DOHH2 (cell line): ENCODE results near the gene IFITM2.
"Not testable (repeated sequence)": the region's sequence is repeated elsewhere in the genome, so short reads cannot be mapped to it uniquely, and the experiment has no call there.

Experiments used
- H3F3A ChIP-seq: fragments of 200-600 bp; sonication (generic), shearing (Covaris generic); 2 replicates; pipeline ENCODE4 v1.6.0; 2016; ENCODE audit warnings: antibody characterized with exemption, mild to moderate bottlenecking; ENCODE audit not compliant: control insufficient read depth, insufficient read depth
- H3K27ac ChIP-seq: fragments of 200-600 bp; sonication (generic); 2 replicates; pipeline ENCODE4 v1.5.1; 2014; ENCODE audit warnings: low read depth, mild to moderate bottlenecking, low read length, moderate library complexity
- H3K27me3 ChIP-seq: fragments of 200-600 bp; sonication (generic); 2 replicates; pipeline ENCODE4 v1.6.1; 2014; ENCODE audit warnings: mild to moderate bottlenecking, low read length, mixed read lengths; ENCODE audit not compliant: control insufficient read depth
- H3K36me3 ChIP-seq: fragments of 200-600 bp; sonication (generic); 2 replicates; pipeline ENCODE4 v1.6.1; 2014; ENCODE audit warnings: mild to moderate bottlenecking, low read length, moderate library complexity, mixed read lengths; ENCODE audit not compliant: control insufficient read depth
- H3K4me1 ChIP-seq: fragments of 200-600 bp; sonication (generic); 2 replicates; pipeline ENCODE4 v1.6.1; 2014; ENCODE audit warnings: mild to moderate bottlenecking, low read length, mixed read lengths; ENCODE audit not compliant: control insufficient read depth
- H3K4me2 ChIP-seq: fragments of 200-600 bp; sonication (generic); 2 replicates; pipeline ENCODE4 v1.6.0; 2014; ENCODE audit warnings: mild to moderate bottlenecking, low read length, moderate library complexity
- H3K4me3 ChIP-seq: fragments of 200-600 bp; sonication (generic); 2 replicates; pipeline ENCODE4 v1.5.1; 2014; ENCODE audit warnings: mild to moderate bottlenecking, low read length, mixed read lengths
- H3K79me2 ChIP-seq: fragments of 200-600 bp; sonication (generic); 2 replicates; pipeline ENCODE4 v1.6.1; 2014; ENCODE audit warnings: mild to moderate bottlenecking, low read length, mixed read lengths; ENCODE audit not compliant: control insufficient read depth
- H3K9me2 ChIP-seq: fragments of 200-600 bp; sonication (generic); replicated peaks from 2 replicates; pipeline ENCODE4 v1.6.1; 2014; ENCODE audit warnings: mild to moderate bottlenecking, low read length, mixed read lengths; ENCODE audit not compliant: control insufficient read depth
- H3K9me3 ChIP-seq: fragments of 200-600 bp; sonication (generic); 2 replicates; pipeline ENCODE4 v1.6.1; 2014; ENCODE audit warnings: antibody characterized with exemption, low read length, mixed read lengths; ENCODE audit not compliant: control insufficient read depth, insufficient read depth
- H4K20me1 ChIP-seq: fragments of 200-600 bp; sonication (generic); 2 replicates; pipeline ENCODE4 v1.6.0; 2014; ENCODE audit warnings: low read depth, mild to moderate bottlenecking, antibody characterized with exemption, low read length, moderate library complexity; ENCODE audit not compliant: control insufficient read depth, insufficient read depth
- CTCF ChIP-seq: fragments of 200-600 bp; sonication (generic); IDR thresholded peaks from one replicate; pipeline ENCODE4 v1.5.1; 2014; ENCODE audit warnings: antibody characterized with exemption, mild to moderate bottlenecking, low read depth, low read length; ENCODE audit not compliant: poor library complexity, severe bottlenecking
- EZH2phosphoT487 ChIP-seq: fragments of 200-600 bp; sonication (generic); IDR thresholded peaks from 2 replicates; pipeline ENCODE4 v1.6.1; 2017; ENCODE audit warnings: borderline replicate concordance, mild to moderate bottlenecking, antibody characterized with exemption, low read length, moderate library complexity, mixed read lengths

The IFITM2 gene

GRCh38 chr11:307766-308708, at the start of gene IFITM2:
Gene IFITM2, plus strand, starts transcription at chr11:307816. Its CDS starts 377 bp downstream, at chr11:308193.
- not testable (repeated sequence) for H3K36me3 ChIP-seq, H3K79me2 ChIP-seq, H3K27me3 ChIP-seq, H3K9me3 ChIP-seq, H3K27ac ChIP-seq, H4K20me1 ChIP-seq, H3K9me2 ChIP-seq
- Histone ChIP-seq H3K4me1 (peaks cover 32% of the 10 kb centered on the region), H3K4me3 (peak within 1 kb of the TSS; percentile 54), H3K4me2 (peak within 1 kb of the TSS; percentile 51), H3F3A (peaks cover 10% of the 10 kb centered on the region)

- H3K36me3 ChIP-seq: no peaks in the 10 kb centered on the region
- H3K4me1 ChIP-seq: peaks cover 45% of the 10 kb centered on the region
- H3K9me2 ChIP-seq: no peaks in the 10 kb centered on the region
- H3K27me3 ChIP-seq: no peaks in the 10 kb centered on the region
- H3K9me3 ChIP-seq: no peaks in the 10 kb centered on the region
- H3F3A ChIP-seq: peaks cover 11% of the 10 kb centered on the region
- no peak overlapping the region for H3K27ac ChIP-seq
- TF ChIP-seq EZH2phosphoT487: no peak
- no peak for TF ChIP-seq CTCF
- H4K20me1 ChIP-seq: no peaks in the 10 kb centered on the region
- no peak overlapping the region for H3K4me2 ChIP-seq
- no peaks in the 10 kb centered on the region for H3K79me2 ChIP-seq
- no peak overlapping the region for H3K4me3 ChIP-seq
Measured at GRCh38 chr11:259413-259812, 48.2 kb upstream of the IFITM2 start.

- no peak for TF ChIP-seq EZH2phosphoT487
- no peak for TF ChIP-seq CTCF
- no peaks in the 10 kb centered on the region for H3K27me3 ChIP-seq
- 0 out of 2 replicates have a peak, but pooled peaks cover 4% of the 10 kb centered on the region for H3K9me3 ChIP-seq
- no peaks in the 10 kb centered on the region for H3K79me2 ChIP-seq
- peak overlapping the region; percentile 30; the same call in 1 of the 2 replicates for H3K27ac ChIP-seq
- H3K4me2 ChIP-seq: peak overlapping the region; percentile 40
- H3K4me1 ChIP-seq: peaks cover 44% of the 10 kb centered on the region
- no peak overlapping the region for H3K4me3 ChIP-seq
- H4K20me1 ChIP-seq: no peaks in the 10 kb centered on the region
- H3F3A ChIP-seq: peaks cover 15% of the 10 kb centered on the region
- H3K9me2 ChIP-seq: no peaks in the 10 kb centered on the region
- H3K36me3 ChIP-seq: no peaks in the 10 kb centered on the region
Measured at GRCh38 chr11:261624-262023, 46.0 kb upstream of the IFITM2 start.
